Endometrial microvascular endothelial cells (primary cell): ENCODE results near the gene ANKFN1. TPM values are rescaled to one million over a fixed set of nuclear protein-coding genes. Genes with fewer than 3 reads are reported as not detected.

Experiments used
- in situ Hi-C: cut with HindIII; loops from 2 replicates; pipeline ENCODE4 v1.10.0; 2017; ENCODE audit warnings: low sequenced_read_pairs, low pct_unique_long_range_greater_than_20kb; ENCODE audit errors: inconsistent ontology term
- total RNA-seq: library from RNA; depleted of rRNA; stranded (reverse); fragments of >200 nt; gene quantifications from one replicate; pipeline ENCODE4 v1.2.3, GENCODE V29; 2015; ENCODE audit errors: inconsistent ontology term

Gene ANKFN1
- total RNA-seq, 1 donor from 2014 or later: not detected

GRCh38 chr17:56141046-56141839 is 12.0 kb upstream of the ANKFN1 start:
- in situ Hi-C loops: no loop called here

GRCh38 chr17:56142325-56142724 is 10.9 kb upstream of the ANKFN1 start:
- in situ Hi-C loops: no loop called here

GRCh38 chr17:56142781-56143180 is 10.5 kb upstream of the ANKFN1 start:
- in situ Hi-C loops: no loop called here

GRCh38 chr17:56144223-56144622 is 9.1 kb upstream of the ANKFN1 start:
- in situ Hi-C loops: no loop called here

DNA sequence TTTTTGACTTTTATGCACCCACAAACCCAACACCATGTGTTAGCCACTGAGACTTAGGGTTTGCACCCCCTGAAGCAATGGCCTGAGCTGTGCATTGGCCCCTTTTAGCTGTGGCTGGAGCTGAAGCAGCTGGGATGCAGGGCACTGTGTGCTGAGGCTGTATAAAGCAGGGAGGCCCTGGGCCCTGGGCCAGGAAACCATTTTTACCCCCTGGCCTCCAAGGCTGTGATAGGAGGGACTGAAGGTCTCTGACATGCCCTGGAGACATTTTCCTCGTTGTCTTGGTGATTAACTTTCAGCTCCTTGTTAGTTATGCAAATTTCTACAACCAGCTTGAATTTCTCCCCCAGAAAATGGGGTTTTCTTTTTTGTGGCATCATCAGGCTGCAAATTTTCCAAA is 6.7 kb upstream of the ANKFN1 start:
- in situ Hi-C loops: no loop called here

DNA sequence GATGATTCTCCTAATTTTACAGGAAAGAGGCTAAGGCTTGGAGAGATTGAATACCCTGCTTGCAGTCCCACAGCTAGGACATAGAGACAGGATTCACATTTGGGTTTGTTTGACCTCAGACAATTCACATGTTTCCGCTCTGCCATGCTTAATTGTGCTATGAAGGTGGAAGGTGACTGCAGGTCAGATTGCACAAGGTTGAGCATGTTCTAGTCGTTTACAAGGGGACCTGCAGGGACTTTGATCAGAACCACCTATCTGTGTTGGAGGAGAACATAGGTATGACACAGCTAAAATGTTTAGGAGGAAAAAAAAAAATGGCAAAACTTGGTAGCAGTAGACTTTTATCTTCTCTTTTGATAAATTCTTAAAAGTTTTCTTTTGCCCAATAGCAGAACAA is 4.9 kb upstream of the ANKFN1 start:
- in situ Hi-C loops: no loop called here

- in situ Hi-C loops: no loop called here
These were observed 3.8 kb upstream of the ANKFN1 start for GRCh38 chr17:56149266-56150036.

GRCh38 chr17:56150649-56151048 is 2.6 kb upstream of the ANKFN1 start:
- in situ Hi-C loops: no loop called here

GRCh38 chr17:56157845-56158244 is 4.6 kb downstream of the ANKFN1 start:
- in situ Hi-C loops: no loop called here

GRCh38 chr17:56158344-56158743 is 5.1 kb downstream of the ANKFN1 start:
- in situ Hi-C loops: no loop called here

DNA sequence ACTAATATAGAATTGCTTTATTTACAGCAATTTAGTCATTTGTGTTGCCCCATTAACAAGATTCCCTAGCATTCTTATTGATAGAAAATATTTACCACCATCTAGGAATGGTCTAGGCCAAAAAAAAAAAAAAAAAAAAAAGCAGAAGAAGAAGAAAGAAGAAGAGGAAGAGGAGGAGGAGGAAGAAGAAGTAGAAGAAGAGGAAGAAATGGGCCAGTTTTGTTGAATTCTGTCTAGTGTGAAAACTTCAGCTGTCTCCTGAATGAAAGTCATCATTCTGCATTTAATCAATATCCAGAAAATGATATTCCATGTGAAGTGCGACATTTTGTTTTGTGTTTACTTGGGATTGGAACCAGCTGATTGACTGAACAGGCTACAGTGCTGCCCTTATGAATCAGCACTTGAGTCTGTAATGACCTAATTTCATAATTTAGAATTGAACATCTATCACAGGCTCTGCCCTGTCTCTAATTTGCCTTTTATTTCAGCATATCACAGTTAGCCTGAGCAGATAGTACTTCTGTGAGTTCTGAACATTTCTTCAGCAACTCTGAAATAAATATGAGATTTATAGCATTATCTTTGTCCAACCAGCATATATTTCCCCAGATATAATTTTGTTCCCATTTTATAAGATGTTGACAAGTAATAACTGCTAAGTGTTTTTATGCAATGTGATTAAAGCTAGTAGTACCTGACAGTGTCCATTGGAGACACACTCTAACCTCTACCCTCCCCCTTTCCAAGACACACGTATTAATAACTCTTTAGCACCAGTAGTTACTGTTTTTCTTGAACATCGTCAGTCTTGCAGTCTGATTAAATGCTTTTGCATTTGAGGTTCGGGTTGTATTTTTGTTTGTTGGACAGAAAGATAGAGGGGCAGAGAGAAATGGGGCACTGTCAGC is 5.9 kb downstream of the ANKFN1 start:
- in situ Hi-C loops: no loop called here

DNA sequence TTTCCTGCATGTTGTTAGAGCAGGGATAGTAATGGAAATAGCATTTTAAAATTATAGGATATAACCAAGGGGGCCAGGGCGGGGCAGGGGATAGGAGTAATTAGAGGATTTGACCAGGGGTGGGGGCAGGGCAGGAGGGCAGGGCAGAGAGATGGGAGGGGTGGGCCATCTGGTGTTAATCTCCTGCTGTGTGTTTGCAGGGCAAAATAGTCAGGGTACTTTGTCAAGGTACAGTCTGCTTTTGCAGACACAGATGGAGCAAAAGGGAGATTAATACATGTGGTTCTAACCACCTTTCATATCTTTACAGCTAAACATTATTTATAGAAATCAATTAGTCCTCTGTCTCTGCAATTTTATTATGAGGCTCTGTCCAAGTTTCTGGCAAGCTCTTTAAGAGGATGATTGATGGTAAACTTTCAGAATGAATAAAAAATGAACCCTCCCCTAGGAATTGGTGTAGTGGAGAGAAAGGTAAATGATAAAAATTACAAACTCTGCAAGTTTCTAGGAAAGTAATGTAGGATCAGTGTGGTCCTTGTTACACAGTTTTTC is 6.6 kb downstream of the ANKFN1 start:
- in situ Hi-C loops: no loop called here

- in situ Hi-C loops: no loop called here
These were observed 7.1 kb downstream of the ANKFN1 start for GRCh38 chr17:56160422-56160821.

GRCh38 chr17:56165072-56165641 is 11.9 kb downstream of the ANKFN1 start:
- in situ Hi-C loops: no loop called here

DNA sequence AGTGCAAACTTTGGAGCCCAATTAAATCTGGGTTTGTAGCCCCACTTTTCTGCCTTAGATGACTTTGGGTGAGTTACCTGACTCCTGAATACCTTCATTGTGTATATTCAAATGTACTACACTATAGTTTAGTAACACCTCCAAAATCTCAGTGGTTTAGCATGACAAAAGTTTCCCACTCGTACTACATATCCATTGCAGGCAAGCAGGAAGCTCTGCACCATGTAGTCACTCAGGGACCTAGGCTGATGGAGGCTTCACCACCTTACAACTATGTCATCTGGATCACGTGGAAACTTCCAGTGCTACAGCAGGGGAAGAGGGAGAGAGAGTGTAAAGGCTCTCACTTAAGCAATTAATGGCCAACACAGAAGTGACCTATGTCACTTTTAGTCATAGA is 14.2 kb downstream of the ANKFN1 start:
- in situ Hi-C loops: no loop called here

DNA sequence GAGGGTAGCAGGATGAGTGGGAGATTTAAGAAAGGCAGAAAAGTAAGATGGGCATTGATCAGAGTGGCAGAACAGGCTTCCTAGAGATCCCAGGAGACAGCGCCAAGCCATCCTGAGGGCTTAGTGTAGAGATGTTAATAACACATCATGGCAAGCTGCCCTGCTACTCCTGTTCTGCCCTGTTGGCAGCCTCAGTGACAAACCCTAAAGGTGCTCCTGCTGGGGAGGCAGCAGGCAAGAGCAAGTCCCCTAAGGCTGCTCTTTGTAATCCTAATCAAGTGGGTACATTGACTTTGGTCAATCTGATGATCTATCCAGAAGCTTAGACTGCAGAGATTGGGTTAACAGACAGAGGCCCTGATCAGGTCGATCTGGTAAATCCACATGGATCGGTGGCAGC is 16.3 kb downstream of the ANKFN1 start:
- in situ Hi-C loops: no loop called here

DNA sequence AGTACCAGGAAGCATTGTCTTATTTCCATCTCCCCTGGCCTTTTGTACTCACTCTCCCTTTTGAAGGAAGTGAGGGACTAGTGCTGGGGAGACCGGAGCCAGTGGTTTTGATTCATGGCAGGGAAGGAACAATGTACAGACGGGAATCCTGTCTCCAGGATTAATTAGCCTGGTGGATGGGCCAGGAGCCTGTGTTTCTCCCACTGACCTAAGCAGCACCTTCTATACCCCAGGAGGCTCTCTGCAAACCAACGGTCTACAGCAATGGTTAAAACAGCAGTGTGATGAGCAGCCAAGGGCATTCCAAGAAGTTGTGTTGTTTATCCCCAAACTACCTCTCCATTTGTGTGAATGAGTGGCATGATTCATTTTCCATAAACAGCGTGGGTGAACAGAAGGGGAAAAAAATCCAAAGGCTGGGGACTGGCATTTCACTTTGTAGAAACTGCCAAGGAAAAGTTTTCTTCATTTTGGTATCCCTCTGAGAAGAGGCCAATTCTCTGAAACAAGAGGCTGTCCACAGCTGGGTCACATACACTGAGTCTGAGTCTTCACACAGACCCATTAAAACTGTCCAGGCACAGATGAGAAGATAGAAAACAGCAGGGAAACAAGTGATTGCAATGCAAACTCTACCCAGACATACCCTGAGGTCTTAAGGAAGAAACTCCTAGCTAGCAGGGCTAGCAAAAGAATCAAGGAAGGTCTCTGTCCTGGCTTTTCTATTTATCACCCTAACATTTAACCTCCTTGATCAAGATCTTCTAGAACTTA is 18.1 kb downstream of the ANKFN1 start:
- in situ Hi-C loops: no loop called here

DNA sequence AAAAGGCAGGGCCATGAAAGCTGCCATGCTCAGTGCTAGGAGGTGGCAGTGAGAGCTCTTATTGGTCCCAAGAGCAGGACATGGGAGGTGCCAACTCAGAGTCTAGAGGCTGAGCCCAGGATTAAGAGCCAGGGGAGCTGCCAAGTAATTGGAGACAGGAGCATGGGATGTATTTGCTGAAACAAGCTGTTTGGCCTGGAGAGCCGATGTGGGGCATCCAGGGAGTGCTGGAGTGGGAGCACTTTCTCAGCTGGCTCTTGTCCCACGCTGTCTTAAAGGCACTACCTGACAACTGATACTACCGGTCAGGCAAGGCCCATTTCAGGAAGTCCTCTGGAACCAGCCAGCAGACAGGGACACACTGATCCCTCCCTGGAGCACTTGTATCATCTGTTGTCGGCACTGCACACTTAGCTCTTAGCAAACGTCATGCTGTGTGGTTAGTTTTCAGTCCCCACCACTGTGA is 19.3 kb downstream of the ANKFN1 start:
- in situ Hi-C loops: no loop called here
